ENCODE measurements around the gene BTBD7. TPM values are rescaled to one million over a fixed set of nuclear protein-coding genes. Genes with fewer than 3 reads are reported as not detected.

The BTBD7 gene
- total and polyA plus RNA-seq, 9 of the 15 experiments (the other 6 are each of a cell fraction or from before 2014, with no cell fraction given): 2.5 to 12.9 (median 6.2) TPM

GRCh38 chr14:93332853-93333630 is at the start of gene BTBD7 (continued):
- TF ChIP-seq MBD1 (CRISPR knock-in tag; IDR thresholded peaks at IDR 0.05) (no peak), TAF1 (IDR thresholded peaks at IDR 0.05; ENCODE audit: control insufficient read depth, extremely low read depth, insufficient read depth, low read length, severe bottlenecking) (peak; percentile 62), REST (IDR thresholded peaks at IDR 0.05; ENCODE audit: borderline replicate concordance) (peak; percentile 62), REST (CRISPR knock-in tag; IDR thresholded peaks at IDR 0.05; ENCODE audit: low read depth) (no peak), BHLHE40 (IDR thresholded peaks at IDR 0.05; ENCODE audit: low read length) (peak; percentile 62; the same call in 1 of the 2 replicates), E2F6 (IDR thresholded peaks at IDR 0.05; ENCODE audit: borderline replicate concordance in 1 of 2, extremely low read depth in 1 of 2, insufficient read depth in 1 of 2, insufficient read length in 1 of 2, low read depth in 1 of 2, low read length in 1 of 2, poor library complexity in 1 of 2, severe bottlenecking in 1 of 2) (peak; percentile 92 to 98), SNRNP70 (optimal IDR thresholded peaks at IDR 0.05; ENCODE audit: low read depth, low read length) (no peak), HMGN3 (IDR thresholded peaks at IDR 0.05; ENCODE audit: borderline replicate concordance, extremely low read depth, insufficient read length, low read depth, low read length) (peak; percentile 50), ZBTB7A (IDR thresholded peaks at IDR 0.05; ENCODE audit: borderline replicate concordance, control insufficient read depth, low read depth, low read length) (peak; percentile 60; the same call in 1 of the 2 replicates), IRF2 (CRISPR knock-in tag; IDR thresholded peaks at IDR 0.05) (no peak), CBX2 (IDR thresholded peaks at IDR 0.05; ENCODE audit: insufficient read depth, low read length, poor library complexity, severe bottlenecking) (no peak), POLR2A (conservative IDR thresholded peaks at IDR 0.05) (peak; percentile 65), CGGBP1 (CRISPR knock-in tag; IDR thresholded peaks at IDR 0.05) (no peak)

All from K562 (cell line).